K562 (cell line): Measurements from ENCODE around the gene RIPOR2. TPM values are rescaled to one million over a fixed set of nuclear protein-coding genes. Genes with fewer than 3 reads are reported as not detected.

ENCODE experiments used
- ATAC-seq: fragments of 200-7000 bp; cut with Tn5 transposase; 3 replicates; pipeline ENCODE4 v1.9.1; 2020; ENCODE audit warnings: moderate library complexity
- BruUV-seq: library from RNA; stranded (reverse); fragments of 400-500 nt; replicated peaks from 2 replicates; lab custom pipeline; 2021; lab: Mats Ljungman, UMichigan
- CTCF ChIA-PET: fragments of 300-600 bp; formaldehyde crosslinking; extraction: SDS; loops from one replicate; lab custom pipeline; 2021; ENCODE audit warnings: low intra/inter-chr PET ratio; lab: Yijun Ruan, JAX
- POLR2A ChIA-PET: fragments of 300-600, 350-650 bp; sonication (Branson Sonifier 250); formaldehyde crosslinking; extraction: SDS; loops from one replicate; lab custom pipeline; 2021; ENCODE audit warnings: antibody characterized with exemption, inconsistent platforms; lab: Yijun Ruan, JAX
- DNase-seq, 4 experiments: peaks; one replicate each; pipeline versions ENCODE4 v3.0.0 to v3.0.0-alpha.2; 2011 to 2018; ENCODE audit warnings: low spot score in 3 of 4, mixed read lengths in 3 of 4; ENCODE audit errors: extremely low read depth in 1 of 4
- FAIRE-seq: peaks from 2 replicates; lab custom pipeline; 2011; peaks lifted over from hg19 to GRCh38; lab: Jason Lieb, UNC
- H2AFZ ChIP-seq: 2 replicates; pipeline ENCODE4 v1.6.0; 2011; ENCODE audit warnings: low read depth, low read length, control low read depth, inconsistent platforms
- H3K27ac ChIP-seq: fragments of 200-600 bp; 3 replicates; pipeline ENCODE4 v1.8.0; 2011; ENCODE audit warnings: low read depth, mild to moderate bottlenecking, control low read depth, inconsistent platforms, low read length, moderate library complexity, mixed read lengths; ENCODE audit errors: extremely low read depth
- H3K27me3 ChIP-seq, 2 experiments: fragments of 300-600 bp in 1 of 2; 2 replicates in 1 of 2; 3 replicates in 1 of 2; pipeline versions ENCODE4 v1.6.0 to v1.8.0; 2011; ENCODE audit warnings: inconsistent platforms in 2 of 2, low read length in 2 of 2, mild to moderate bottlenecking in 1 of 2, mixed read lengths in 1 of 2, moderate library complexity in 1 of 2; ENCODE audit not compliant: control insufficient read depth in 2 of 2, insufficient read depth in 2 of 2
- H3K36me3 ChIP-seq: fragments of 300-600 bp; 3 replicates; pipeline ENCODE4 v1.8.0; 2011; ENCODE audit warnings: mild to moderate bottlenecking, low read length, inconsistent platforms; ENCODE audit not compliant: control insufficient read depth, insufficient read depth
- H3K4me1 ChIP-seq, 2 experiments: fragments of 200-600 bp in 1 of 2; replicated peaks in 1 of 2; 2 replicates in 1 of 2; 3 replicates in 1 of 2; pipeline versions ENCODE4 v1.5.1 to v1.8.0; 2011; ENCODE audit warnings: inconsistent platforms in 2 of 2, low read length in 2 of 2, mild to moderate bottlenecking in 1 of 2, mixed read lengths in 1 of 2, moderate library complexity in 1 of 2; ENCODE audit not compliant: control insufficient read depth in 2 of 2, insufficient read depth in 2 of 2
- H3K4me2 ChIP-seq: 2 replicates; pipeline ENCODE4 v1.6.1; 2011; ENCODE audit warnings: low read length, control low read depth, inconsistent platforms, mixed read lengths; ENCODE audit not compliant: insufficient read depth
- H3K4me3 ChIP-seq: fragments of 200-600 bp; sonication (generic), shearing (Covaris generic); 2 replicates; pipeline ENCODE4 v1.5.1; 2016; ENCODE audit warnings: control low read depth, inconsistent platforms
- H3K79me2 ChIP-seq: fragments of 200-600 bp; 3 replicates; pipeline ENCODE4 v1.8.0; 2011; ENCODE audit warnings: low read length, inconsistent platforms; ENCODE audit not compliant: control insufficient read depth, insufficient read depth
- H3K9ac ChIP-seq, 2 experiments: 2 replicates each; pipeline versions ENCODE4 v1.6.0 to v1.6.1; 2011; ENCODE audit warnings: low read depth in 2 of 2, low read length in 2 of 2, control low read depth in 1 of 2, inconsistent platforms in 1 of 2, mild to moderate bottlenecking in 1 of 2, mixed read lengths in 1 of 2; ENCODE audit not compliant: insufficient read depth in 1 of 2
- H3K9me1 ChIP-seq: one replicate; pipeline ENCODE4 v1.6.0; 2011; ENCODE audit warnings: inconsistent platforms, mild to moderate bottlenecking, low read length, moderate library complexity; ENCODE audit not compliant: control insufficient read depth, insufficient read depth
- H3K9me3 ChIP-seq: replicated peaks from 2 replicates; pipeline ENCODE4 v1.5.1; 2011; ENCODE audit warnings: low read depth, low read length, inconsistent platforms; ENCODE audit not compliant: control insufficient read depth, insufficient read depth
- H4K20me1 ChIP-seq: replicated peaks from 2 replicates; pipeline ENCODE4 v1.6.1; 2011; ENCODE audit warnings: low read length, inconsistent platforms, mixed read lengths; ENCODE audit not compliant: control insufficient read depth, insufficient read depth
- BRF1 ChIP-seq: IDR thresholded peaks from 3 replicates; pipeline ENCODE4 v1.6.1; 2011; ENCODE audit warnings: borderline replicate concordance, mild to moderate bottlenecking; ENCODE audit not compliant: insufficient read length; ENCODE audit errors: extremely low read depth
- CBX1 ChIP-seq: sonication (generic); IDR thresholded peaks from 2 replicates; pipeline ENCODE4 v1.6.1; 2016; ENCODE audit warnings: antibody characterized with exemption, low read depth, mild to moderate bottlenecking
- CEBPG ChIP-seq, 3 experiments: fragments of 200-800 bp in 1 of 3; sonication (Bioruptor generic) in 1 of 3; sonication (generic) in 1 of 3; formaldehyde crosslinking in 1 of 3; IDR thresholded peaks in 2 of 3; conservative IDR thresholded peaks in 1 of 3; 2 replicates each; pipeline versions ENCODE4 v1.6.1 to v1.8.0; 2016 to 2022; ENCODE audit warnings: missing compliant biosample characterization in 2 of 3, missing genetic modification characterization in 2 of 3, mild to moderate bottlenecking in 1 of 3, missing genetic modification reagents in 1 of 3
- CREB1 ChIP-seq, 2 experiments: sonication (generic) in 1 of 2; formaldehyde crosslinking in 1 of 2; IDR thresholded peaks; 2 replicates each; pipeline versions ENCODE4 v1.6.1 to v1.8.0; 2012 to 2022; ENCODE audit warnings: inconsistent platforms in 1 of 2, mild to moderate bottlenecking in 1 of 2, missing genetic modification reagents in 1 of 2, moderate library complexity in 1 of 2
- GATAD2B ChIP-seq: fragments of 450-650 bp; IDR thresholded peaks from 2 replicates; pipeline ENCODE4 v1.6.1; 2017; ENCODE audit warnings: mild to moderate bottlenecking, borderline replicate concordance
- GTF2F1 ChIP-seq: IDR thresholded peaks from 2 replicates; pipeline ENCODE4 v1.6.1; 2011; ENCODE audit warnings: low read depth, low read length, improper control_type of control experiment
- HIVEP1 ChIP-seq: fragments of 250-450 bp; sonication (Bioruptor Pico); IDR thresholded peaks from 2 replicates; pipeline ENCODE4 v1.4.0; 2020; ENCODE audit warnings: mild to moderate bottlenecking
- KLF10 ChIP-seq: fragments of 250-450 bp; sonication (Bioruptor Pico); IDR thresholded peaks from 2 replicates; pipeline ENCODE4 v1.6.1; 2021; ENCODE audit warnings: matching md5 sums
- MTA3 ChIP-seq: fragments of 450-650 bp; formaldehyde crosslinking; IDR thresholded peaks from 2 replicates; pipeline ENCODE4 v1.6.1; 2017; ENCODE audit warnings: mild to moderate bottlenecking, borderline replicate concordance
- NUFIP1 ChIP-seq: fragments of 450-650 bp; IDR thresholded peaks from 2 replicates; pipeline ENCODE4 v1.6.1; 2018; ENCODE audit not compliant: partially characterized antibody
- RHOXF2B ChIP-seq: fragments of 250-450 bp; sonication (Bioruptor Pico); conservative IDR thresholded peaks from 2 replicates; pipeline ENCODE4 v1.5.1; 2021
- TCF7L2 ChIP-seq: fragments of 150-350 bp; IDR thresholded peaks from 2 replicates; pipeline ENCODE4 v1.6.1; 2016; ENCODE audit warnings: low read depth, mild to moderate bottlenecking, low read length, moderate library complexity
- TCFL5 ChIP-seq: fragments of 250-450 bp; sonication (Bioruptor Pico); conservative IDR thresholded peaks from 2 replicates; pipeline ENCODE4 v1.6.1; 2021; ENCODE audit warnings: mild to moderate bottlenecking, moderate library complexity, matching md5 sums
- WHSC1 ChIP-seq: IDR thresholded peaks from one replicate; pipeline ENCODE4 v1.6.1; 2012; ENCODE audit warnings: low read length, control low read depth, inconsistent platforms
- ZFPM2 ChIP-seq: fragments of 250-450 bp; sonication (Bioruptor Pico); IDR thresholded peaks from 2 replicates; pipeline ENCODE4 v1.5.1; 2022; ENCODE audit warnings: mild to moderate bottlenecking
- ZKSCAN1 ChIP-seq: fragments of 150-350 bp; IDR thresholded peaks from 2 replicates; pipeline ENCODE4 v1.6.1; 2016; ENCODE audit warnings: low read depth, low read length
- ZKSCAN3 ChIP-seq: fragments of 250-450 bp; sonication (Bioruptor Pico); IDR thresholded peaks from 2 replicates; pipeline ENCODE4 v1.4.0; 2020
- ZNF133 ChIP-seq: fragments of 250-450 bp; sonication (Bioruptor Pico); IDR thresholded peaks from 2 replicates; pipeline ENCODE4 v1.4.0; 2020; ENCODE audit warnings: mild to moderate bottlenecking
- ZNF436 ChIP-seq: fragments of 250-450, 450-650 bp; sonication (Bioruptor Pico); formaldehyde crosslinking; IDR thresholded peaks from 2 replicates; pipeline ENCODE4 v1.7.0; 2020; ENCODE audit warnings: mild to moderate bottlenecking
- WGBS: fragments of 100-300 bp; shearing (Covaris generic); methylation state at CpG from one replicate; pipeline ENCODE4 v1.1.6; 2016; ENCODE audit warnings: low coverage, mixed read lengths; ENCODE audit not compliant: insufficient coverage; ENCODE audit errors: missing lambda C conversion rate; 5-methylcytosine and 5-hydroxymethylcytosine counted together
- in situ Hi-C: fragments of 300-500 bp; cut with MboI; formaldehyde crosslinking; loops from 4 replicates; pipeline ENCODE4 v1.15.0; 2018; ENCODE audit warnings: inconsistent platforms, mixed read lengths
- intact Hi-C: fragments of 100-400 bp; cut with micrococcal nuclease; formaldehyde crosslinking; loops from 2 replicates; pipeline ENCODE4 v1.14.2; 2022
- polyA plus RNA-seq, 8 experiments: library from polyadenylated mRNA; depleted of rRNA in 4 of 8; stranded (reverse) in 5 of 8; unstranded in 3 of 8; fragments of >200 nt; fragmentation: Nextera tagmentation in 2 of 8; fragmentation: Illumina TruSeq in 1 of 8; extraction: Ambion mirVana in 2 of 8; extraction: Trizol in 1 of 8; gene quantifications; 2 replicates each; pipeline versions ENCODE4 v1.2.1 to v1.2.3, GENCODE V29; 2011 to 2014; ENCODE audit warnings: inconsistent platforms in 1 of 8, missing spikeins in 1 of 8
- total RNA-seq, 7 experiments: library from RNA; depleted of rRNA in 6 of 7; stranded (reverse); fragments of >200 nt in 6 of 7; fragmentation: Illumina TruSeq in 2 of 7; extraction: Trizol in 2 of 7; gene quantifications; 2 replicates each; pipeline versions ENCODE4 v1.2.1 to v1.2.3, GENCODE V29; 2011 to 2021; ENCODE audit warnings: low replicate concordance in 1 of 7
- TF ChIP-seq, protein P1 (sequence below): sonication (generic); formaldehyde crosslinking; IDR thresholded peaks from 2 replicates; pipeline ENCODE4 v1.8.1; 2022; ENCODE audit warnings: missing genetic modification reagents

The RIPOR2 gene
- total and polyA plus RNA-seq, 9 of the 15 experiments (the other 6 are each of a cell fraction or from before 2014, with no cell fraction given), result 0.04 to 1.0 (median 0.47) TPM; not detected in 2

DNA sequence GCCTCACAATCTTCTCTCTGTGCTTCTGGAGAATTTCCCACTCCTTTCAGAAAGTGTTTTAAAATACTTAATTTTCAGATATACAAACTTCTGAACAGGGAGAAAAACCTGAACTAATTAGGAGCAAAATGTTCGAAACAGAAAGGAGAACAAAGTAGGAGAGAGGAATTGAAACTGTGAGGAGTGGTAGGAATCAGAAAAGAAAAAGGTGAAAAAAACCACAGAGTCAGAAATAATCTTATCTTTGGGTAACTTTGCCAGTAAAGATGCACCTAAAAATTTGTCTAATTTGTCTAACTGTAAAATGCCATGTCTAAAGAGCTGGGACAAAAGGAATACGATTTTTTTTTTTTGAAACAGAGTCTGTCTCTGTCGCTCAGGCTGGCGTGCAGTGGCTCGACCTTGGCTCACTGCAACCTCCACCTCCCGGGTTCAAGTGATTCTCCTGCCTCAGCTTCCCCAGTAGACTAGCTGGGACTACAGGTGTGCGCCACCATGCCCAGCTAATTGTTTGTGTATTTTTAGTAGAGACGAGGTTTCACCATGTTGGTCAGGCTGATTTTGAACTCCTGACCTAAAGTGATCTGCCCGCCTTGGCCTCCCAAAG is 4.7 kb upstream of the RIPOR2 start:
- ATAC-seq, result no peak
- FAIRE-seq, result no peak
- ChIA-PET CTCF (no interaction called here), POLR2A (no interaction called here)
- Histone ChIP-seq H3K4me1 (no peaks in the 10 kb centered on the region), H3K27me3 (peaks cover 1 to 6% of the 10 kb centered on the region in 2 experiments; a peak in 3 of 5 replicates), H3K79me2 (no peaks in the 10 kb centered on the region), H3K36me3 (no peaks in the 10 kb centered on the region), H3K27ac (no peak overlapping the region), H4K20me1 (no peaks in the 10 kb centered on the region), H3K9me1 (no peaks in the 10 kb centered on the region), H3K4me2 (no peak overlapping the region), H3K9me3 (no peaks in the 10 kb centered on the region), H3K4me3 (no peak overlapping the region), H2AFZ (no peak overlapping the region), H3K9ac (no peak overlapping the region)
- intact Hi-C loops, result no loop called here
- DNase-seq, result no peak
- in situ Hi-C loops, result no loop called here
- TF ChIP-seq ZNF436 (CRISPR knock-in tag) (no peak), NUFIP1 (no peak), KLF10 (CRISPR knock-in tag) (no peak), MTA3 (no peak), ZFPM2 (no peak), RHOXF2B (no peak), TCF7L2 (no peak), GTF2F1 (no peak), ZKSCAN1 (no peak), ZNF133 (no peak), CREB1 (IDR thresholded peaks at IDR 0.05) (no peak), CREB1 (CRISPR knock-in tag; IDR thresholded peaks at IDR 0.05) (no peak), BRF1 (no peak), TCFL5 (CRISPR knock-in tag) (no peak), GATAD2B (no peak), HIVEP1 (CRISPR knock-in tag) (no peak), CEBPG (CRISPR knock-in tag; IDR thresholded peaks at IDR 0.05) (no peak), CEBPG (tag; conservative IDR thresholded peaks at IDR 0.05 in 1 of 2, IDR thresholded peaks at IDR 0.05 in 1 of 2) (no peak), ZKSCAN3 (no peak), WHSC1 (no peak), CBX1 (no peak)
- TF ChIP-seq, protein P1, sequence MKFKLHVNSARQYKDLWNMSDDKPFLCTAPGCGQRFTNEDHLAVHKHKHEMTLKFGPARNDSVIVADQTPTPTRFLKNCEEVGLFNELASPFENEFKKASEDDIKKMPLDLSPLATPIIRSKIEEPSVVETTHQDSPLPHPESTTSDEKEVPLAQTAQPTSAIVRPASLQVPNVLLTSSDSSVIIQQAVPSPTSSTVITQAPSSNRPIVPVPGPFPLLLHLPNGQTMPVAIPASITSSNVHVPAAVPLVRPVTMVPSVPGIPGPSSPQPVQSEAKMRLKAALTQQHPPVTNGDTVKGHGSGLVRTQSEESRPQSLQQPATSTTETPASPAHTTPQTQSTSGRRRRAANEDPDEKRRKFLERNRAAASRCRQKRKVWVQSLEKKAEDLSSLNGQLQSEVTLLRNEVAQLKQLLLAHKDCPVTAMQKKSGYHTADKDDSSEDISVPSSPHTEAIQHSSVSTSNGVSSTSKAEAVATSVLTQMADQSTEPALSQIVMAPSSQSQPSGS, result no peak
- no TSS peak for BruUV-seq
- WGBS, result 0% methylated on average over 9 of the region's 9 CpGs
